Ureter (tissue), 1 donor: ENCODE measurements around the gene FNDC3B. TPM values are rescaled to one million over a fixed set of nuclear protein-coding genes. Genes with fewer than 3 reads are reported as not detected.
A peak's percentile ranks its signal among the peaks of the same experiment; 100 is the strongest.

ENCODE experiments used
- DNase-seq: peaks from one replicate; pipeline ENCODE4 v3.0.0-alpha.2; 2020; ENCODE audit warnings: low spot score
- total RNA-seq: library from RNA; stranded (reverse); gene quantifications from one replicate; pipeline ENCODE4 v1.2.4, GENCODE V29; 2023
- donor health status: DM: yes; HTN: yes; CAD: no.

FNDC3B gene
- total RNA-seq, 1 donor from 2014 or later, result 191 TPM

DNA sequence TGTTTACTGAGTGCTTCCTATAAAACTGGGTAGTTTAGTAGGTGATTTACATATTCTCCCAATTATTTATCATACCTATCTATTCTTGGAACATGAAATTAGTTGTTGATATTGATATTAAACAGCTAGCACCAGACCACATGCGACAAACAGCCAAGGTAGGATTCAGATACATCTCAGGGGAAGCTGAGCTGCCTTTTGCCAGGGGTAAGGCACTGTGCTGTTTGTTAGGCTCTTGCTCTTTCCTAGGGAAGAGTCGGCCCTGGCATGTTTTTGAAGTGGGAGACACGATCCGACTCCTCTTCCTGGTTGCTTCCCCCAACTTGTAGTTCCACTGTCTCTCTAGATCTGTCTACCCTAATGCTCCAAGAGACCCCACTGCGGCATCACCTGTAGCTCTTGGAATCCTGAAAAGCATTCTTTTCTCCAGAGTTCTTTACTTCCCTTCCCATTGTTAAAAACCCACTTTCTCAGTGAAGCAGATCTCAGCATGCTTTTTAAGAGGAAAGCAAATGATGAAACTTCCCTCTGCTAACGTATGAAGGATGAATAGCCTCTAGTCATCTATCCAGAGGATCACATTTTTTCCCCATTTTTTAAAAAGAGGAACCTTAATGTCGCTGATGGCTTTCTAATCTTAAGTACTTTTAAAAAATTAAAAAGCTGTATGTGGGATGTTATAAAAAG is 270.5 kb downstream of the FNDC3B start:
- no peak for DNase-seq

DNA sequence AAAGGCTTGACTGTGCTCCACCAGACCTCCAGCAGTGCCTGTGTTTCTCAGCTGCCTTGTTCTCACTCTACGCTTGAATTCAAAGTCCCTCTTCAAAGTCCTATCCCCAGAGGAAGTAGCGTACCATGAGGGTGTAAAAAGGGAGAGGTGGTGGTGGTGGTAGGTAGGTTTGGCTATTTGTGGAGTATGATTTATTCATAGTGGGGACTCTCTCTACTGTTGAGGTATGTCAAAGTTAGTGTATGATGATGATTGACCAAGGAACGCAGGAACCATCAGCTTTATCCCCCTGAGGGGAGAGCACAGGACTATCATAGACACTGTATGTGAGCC is 271.0 kb downstream of the FNDC3B start:
- no peak for DNase-seq

DNA sequence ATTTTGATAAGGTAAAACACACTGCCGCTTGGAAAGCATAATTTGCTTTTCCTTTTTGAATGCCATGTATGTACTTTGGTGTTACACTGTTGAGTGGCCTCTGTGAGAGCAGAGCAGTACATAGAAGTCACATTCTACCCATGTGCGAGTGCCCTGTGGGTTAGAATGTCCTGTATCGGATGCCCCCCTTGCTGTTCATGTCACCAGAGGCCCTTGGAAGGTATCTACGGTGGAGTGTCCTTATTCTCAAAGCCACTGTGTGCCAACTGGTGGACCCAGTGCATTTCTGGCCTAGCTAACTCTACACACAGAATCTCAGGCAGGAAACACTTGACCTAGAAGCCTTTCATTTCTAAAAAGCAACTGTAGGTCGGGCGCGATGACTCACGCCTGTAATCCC is 271.8 kb downstream of the FNDC3B start:
- no peak for DNase-seq

DNA sequence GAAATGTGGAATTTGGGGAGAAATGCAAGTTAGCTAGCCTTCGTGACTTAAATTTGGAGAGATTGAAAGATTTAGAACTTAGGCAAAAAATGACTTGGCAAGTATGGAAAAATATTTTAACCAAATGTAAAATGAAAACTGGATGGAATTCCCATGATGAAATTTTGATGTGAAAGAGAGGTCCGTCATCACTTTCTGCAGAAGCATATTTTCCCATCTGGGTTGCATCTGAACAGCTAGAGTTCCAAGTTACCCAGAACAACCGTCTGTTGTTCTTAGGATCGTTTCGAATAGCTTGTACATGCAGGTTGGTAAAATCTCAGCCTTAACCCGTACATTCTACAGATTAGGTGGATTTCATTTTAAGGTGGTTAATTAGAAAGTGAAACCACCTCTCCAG is 272.6 kb downstream of the FNDC3B start:
- no peak for DNase-seq

DNA sequence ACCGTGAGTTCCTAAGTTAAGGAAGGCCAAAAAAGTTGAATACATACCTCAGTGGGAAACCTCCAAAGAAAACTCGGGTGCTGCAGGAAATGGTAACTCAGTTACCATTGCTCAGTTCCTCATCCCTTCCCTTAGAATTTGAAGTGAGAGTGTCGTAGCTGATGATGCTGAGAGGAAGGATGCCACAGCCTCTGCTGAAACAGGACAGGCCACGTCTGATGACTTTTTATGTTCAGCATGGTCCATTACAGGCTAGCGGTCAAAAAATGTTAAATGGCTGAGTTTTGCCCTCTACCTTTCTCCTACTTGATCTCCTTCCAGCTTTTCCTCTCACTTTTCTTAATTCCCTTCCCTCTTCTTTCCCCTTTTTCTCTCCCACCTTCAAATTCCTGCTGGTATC is 273.3 kb downstream of the FNDC3B start:
- DNase-seq, result no peak

DNA sequence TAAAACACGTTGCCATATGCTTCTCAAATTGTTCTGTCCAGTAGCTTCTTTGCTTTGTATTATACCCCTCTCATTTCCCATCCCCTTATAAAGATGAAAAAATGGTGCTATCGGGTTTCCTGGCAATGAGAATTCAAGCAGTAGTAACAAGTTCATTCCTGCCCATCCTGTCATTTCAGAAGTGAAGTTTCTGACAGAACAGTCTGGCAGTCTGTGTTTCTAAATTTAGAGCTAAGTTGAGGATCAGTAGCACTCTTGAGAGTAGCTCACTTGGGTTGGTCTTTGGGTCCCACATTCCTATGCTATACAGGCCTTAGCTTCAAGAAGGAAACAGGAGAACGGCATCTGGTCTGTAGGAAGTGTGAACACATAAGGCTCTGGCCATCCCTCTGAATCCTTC is 274.3 kb downstream of the FNDC3B start:
- DNase-seq, result no peak

DNA sequence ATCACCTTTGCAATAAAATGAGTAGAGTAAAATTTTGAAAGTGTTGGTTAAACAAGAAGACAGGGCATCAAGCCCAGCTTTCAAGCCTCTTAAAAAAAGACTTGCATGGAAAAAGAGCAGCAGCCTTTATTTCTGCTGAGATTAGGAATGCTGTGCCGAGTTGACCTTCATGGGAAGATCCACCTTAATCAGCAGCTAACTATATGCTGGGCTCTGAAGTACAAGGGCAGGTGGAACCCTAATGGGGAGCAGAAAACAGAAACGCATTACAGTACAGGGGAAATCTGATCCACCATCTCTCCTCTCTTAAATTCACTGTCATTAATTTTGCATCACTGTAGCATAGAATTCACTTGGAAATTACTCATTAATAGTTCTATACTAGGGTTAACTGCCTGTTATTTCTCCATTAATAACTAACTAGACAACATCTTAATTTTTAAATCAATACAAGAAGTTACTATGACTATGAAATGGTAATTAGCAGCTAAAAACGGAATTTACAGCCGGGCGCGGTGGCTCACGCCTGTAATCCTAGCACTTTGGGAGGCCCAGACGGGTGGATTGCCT is 275.3 kb downstream of the FNDC3B start:
- DNase-seq, result no peak

DNA sequence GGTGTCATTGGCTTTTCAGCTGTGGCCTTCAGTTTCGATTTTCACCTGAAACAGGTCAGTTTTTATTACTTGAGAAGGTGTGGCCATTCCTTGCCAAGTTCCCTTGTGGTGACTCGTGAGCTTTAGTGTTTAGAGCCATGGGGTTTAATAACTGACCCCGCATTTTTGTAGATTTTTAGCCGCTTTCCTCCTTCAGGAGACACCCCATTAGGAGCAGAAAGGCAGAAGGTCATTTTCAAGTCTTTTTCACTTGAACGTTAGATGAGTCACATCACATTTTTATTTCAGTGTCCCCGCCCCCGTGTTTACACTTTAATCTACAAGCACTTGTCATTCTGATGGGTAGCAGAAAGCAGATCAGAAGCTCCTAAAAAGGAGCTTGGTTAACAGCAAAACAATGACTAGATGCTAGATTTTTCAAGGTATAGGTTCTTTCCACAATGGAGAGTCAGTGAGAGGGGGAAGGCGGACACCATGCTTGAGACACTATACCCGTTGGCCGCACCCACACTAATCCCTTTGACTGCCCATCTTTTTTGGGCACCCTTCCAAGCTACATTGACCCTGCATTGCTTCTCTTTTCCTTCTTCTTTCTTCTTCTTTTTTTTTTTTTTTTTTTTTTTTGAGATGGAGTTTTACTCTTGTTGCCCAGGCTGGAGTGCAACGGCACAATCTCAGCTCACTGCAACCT is 276.2 kb downstream of the FNDC3B start:
- DNase-seq, result no peak

DNA sequence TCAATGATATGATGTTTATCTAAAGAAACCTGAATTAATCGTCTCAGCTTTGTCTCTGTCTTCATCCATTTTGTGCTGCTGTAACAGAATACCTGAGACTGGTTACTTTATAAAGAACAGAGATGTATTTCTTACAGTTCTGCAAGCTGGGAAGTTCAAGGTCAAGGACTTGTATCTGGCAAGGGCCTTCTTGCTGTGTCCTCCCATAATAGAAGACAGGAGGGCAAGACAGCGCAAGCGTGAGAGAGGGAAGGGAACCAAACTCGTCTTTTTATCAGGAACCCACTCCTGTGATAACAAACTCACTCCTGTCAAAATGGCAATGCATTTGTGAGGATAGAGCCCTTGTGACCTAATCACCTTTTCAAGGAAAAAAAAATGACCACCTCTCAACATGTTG is 277.4 kb downstream of the FNDC3B start:
- no peak for DNase-seq

DNA sequence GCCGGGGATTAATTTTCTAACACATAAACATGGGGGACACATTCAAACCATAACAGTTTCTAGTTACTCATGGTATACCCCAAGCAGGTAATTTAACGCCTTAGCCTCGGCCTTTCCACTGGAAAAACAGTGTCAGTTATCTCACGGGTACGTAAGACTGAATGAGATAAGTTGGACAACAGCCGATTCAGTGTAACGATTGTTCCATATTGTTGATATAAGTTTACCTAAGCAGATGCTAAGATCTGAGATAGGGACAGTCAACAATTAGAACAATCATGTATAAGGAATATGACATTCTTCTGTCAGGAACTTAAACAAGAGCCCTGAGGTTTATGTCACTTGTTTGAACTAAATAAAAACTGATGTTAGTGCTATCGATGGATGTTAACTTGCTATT is 278.1 kb downstream of the FNDC3B start:
- DNase-seq, result no peak

DNA sequence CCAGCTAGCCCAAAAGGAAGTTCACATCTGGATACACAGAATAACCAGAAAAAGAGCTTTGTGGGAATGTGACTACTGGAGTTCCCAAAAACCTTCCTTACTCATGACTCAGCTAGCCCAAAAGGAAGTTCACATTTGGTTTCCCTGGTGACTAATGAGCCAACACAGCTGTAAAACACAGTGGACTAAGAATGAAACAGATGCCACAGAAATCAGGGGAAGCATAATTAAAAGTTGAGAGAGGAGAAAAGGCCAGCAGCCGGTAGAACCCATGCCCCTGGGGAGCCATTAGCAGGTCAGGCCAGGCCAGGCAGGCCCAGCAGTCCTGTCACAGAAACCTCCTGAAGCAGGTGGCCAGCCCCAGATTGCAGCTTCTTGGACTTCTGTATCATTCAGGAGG is 278.6 kb downstream of the FNDC3B start:
- DNase-seq, result no peak

DNA sequence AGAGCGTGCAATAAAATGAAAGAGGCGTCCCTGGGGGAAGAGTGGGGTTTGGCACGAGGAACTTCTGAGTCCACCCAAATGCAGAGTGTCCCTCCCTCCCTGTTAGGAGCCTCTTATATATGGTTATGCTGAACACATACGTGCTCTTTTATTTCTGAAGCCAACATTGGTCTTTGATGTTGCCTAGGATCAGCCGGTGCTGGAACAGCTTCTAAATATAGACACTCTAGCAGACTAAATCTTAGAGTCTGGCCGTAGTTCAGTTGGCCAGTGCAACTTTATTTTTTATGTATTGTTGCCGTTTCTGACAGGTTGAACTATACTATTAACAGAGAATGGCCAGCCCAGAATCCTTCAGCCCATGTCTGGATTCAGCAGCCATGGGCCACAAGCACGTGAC is 280.2 kb downstream of the FNDC3B start:
- no peak for DNase-seq

DNA sequence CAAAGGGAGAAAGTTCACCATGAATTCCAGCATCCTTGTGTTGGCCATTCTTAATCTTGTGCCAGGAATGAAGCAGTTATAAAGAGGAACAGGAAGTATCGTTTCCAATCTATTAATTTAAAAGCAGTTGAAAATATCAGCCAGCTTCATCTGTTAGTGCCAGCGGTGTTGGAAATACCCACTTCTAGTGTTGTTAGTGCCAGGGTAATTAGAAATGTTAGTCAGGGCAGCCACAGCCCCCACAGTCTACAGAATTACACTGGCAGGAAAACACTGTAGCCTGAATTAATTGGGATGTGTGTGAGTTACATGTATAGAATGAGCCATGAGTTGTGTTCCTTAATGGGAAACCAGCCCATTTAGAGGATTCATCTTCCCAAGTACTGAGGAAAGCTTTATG is 281.1 kb downstream of the FNDC3B start:
- no peak for DNase-seq

DNA sequence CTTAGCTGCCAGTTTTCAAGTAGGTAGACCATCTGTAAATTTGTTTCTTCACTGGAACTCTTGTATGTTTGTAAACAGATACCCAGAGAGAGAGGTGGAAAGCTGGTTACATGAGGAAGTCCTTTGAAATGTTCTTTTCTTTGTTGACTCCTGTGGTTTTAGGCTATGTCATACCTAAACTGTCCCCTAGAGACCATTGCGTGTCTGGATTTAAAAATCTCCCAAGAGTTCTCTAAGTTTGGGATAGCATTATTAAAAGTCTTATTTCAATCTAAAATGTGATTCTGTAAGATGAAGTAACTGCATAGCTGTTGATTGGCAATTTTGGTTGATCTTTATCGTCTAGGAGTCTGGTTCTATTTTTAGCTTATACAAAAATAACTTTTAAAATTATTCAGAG is 281.7 kb downstream of the FNDC3B start:
- no peak for DNase-seq

DNA sequence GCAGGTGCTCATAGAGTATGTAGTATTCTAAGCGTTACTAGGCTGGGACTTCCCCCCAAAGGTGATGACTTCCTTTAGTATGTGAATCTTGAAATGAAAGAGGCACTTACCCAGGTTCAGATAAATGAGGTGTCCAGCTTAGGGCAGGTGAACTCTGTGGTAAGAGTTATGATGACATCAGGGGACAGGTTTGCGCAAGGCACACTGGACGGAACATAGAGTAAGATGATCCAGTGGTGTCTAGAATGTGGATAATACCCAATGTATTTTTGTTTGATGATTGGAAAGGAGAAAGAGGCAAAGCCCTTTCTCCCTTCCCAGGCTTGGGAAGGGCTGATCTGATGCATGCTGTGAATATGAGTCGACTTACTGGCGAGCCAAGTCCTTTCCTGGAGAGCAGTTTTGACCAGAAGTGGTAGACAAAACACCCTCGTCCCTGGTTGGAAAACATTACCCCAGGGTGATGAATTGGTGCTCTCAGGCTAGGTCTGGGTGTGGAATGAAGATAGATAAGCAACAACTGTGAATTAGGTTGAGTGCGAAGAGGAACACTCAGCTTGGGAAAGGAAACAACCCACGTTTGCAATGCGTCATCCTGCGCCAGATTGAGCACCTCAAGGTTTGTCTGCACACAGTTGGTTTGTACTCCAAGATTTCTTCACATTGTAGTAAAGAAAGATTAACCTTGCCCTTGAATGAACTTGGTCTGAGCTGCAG is 284.7 kb downstream of the FNDC3B start:
- DNase-seq, result no peak

DNA sequence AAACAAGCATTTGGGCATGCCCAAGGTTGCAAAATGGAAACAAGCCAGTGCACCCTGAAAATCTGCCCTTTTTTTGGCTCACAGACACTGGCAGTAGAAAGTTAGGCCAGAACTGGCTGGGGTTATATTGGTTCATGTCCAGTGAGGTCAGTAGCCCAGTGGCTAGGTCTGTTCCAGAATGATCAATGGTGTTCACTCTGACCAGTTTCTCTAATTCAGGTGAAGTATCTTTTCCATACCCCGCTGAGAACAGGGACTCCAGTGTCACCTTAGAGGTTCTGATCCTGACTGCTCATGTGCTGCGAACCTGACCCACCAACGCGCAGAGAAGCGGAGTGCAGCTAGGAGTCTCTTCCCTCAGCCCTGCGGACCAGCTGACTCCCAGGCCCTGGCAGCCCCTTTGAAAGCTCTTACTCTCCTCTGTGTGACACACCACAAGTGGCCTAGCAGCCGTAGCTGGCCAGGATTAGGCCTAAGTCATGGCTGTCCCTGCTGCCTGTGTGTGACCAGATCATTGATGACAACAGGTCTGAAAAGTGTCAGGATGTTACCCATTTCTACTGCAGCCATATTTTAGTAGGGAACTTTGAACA is 285.3 kb downstream of the FNDC3B start:
- no peak for DNase-seq

DNA sequence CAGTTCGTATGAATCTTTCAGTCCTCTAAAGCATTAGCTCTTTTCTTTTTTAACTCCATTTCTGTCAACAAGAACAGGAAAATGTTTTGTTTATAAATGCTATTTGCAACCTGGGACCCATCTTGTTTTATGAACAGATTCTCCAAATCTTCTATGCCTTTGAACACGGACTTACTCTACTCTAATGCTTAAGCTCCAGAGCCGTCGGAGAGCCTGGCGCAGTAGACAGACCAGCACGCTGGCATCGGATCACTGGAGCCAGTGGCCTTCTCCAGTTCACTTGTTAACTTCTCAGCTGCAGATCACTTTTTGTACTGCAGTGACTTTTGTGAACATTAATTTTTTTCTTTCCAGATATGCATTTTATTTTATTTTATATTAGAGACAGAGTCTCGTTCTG is 286.1 kb downstream of the FNDC3B start:
- DNase-seq, result no peak

DNA sequence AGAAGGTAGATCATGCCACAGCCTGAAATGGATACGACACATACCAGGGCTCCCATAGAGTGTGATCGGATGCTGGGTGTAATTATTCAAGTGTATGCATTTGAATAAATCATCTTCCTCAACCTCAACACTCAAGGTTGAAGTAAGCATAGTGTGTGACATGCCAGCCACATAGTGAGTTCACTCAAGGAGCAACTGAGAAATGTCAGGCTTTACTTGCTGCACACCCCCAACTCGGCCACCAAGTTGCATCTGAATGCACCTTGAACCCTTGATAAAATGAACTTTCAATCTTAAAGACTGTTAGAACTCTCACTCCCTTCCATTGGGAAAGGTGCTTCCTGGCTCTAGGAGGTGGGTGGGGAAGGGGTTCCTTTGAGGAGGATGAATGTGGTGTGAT is 287.6 kb downstream of the FNDC3B start:
- no peak for DNase-seq

DNA sequence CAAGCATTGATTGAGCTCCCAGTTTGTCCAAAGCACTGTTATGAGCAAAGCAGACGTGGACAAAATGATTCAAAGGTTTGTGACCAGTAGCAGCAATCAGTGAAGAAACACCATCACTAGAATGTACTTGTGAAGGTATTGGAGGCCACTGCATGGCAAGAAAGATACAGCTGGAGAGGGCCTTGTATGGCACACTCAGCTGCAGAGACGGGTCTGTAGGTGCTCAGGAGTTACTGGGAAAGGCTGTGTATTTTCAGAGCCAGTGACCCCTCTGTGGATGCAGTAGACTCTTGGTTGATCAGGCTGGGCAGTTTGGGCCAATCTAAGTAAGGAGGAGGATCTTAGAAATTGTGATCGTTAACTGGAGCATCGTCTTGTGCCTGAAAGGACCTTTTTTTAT is 288.9 kb downstream of the FNDC3B start:
- DNase-seq, result no peak

DNA sequence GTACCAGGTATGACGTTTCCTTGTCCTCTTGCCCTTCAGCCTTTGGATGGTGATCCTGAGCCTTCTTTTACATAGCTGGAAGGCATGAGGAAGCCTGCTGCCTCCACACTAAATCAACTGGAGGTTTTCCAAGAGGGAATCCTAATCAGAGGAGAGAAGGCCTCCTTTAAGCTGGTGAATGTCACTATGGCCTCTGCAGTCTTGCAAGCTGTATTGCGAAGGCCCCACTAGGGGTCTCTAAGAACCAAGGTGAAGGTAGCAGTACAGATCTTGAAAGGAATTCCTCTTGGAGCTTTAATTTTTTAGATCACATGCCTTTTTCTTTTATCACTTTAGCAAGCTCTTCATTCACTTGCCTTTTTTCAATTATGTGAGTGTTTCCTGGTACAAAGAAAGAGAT is 289.7 kb downstream of the FNDC3B start:
- no peak for DNase-seq

DNA sequence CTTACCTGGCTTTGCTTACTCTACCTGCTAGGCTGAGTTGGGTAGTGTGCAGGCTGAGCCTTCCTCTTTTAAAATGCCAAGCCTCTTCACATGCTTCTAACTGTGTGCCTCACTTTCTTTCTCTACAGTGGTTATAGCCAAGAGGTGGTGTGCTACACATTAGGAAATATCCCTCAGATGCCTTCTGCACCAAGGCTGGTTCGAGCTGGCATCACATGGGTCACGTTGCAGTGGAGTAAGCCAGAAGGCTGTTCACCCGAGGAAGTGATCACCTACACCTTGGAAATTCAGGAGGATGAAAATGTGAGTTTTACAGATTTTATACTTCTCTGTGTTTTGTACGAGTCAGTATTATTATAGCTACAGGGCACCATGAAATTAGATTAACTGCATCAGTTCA is 291.0 kb downstream of the FNDC3B start:
- DNase-seq, result no peak

DNA sequence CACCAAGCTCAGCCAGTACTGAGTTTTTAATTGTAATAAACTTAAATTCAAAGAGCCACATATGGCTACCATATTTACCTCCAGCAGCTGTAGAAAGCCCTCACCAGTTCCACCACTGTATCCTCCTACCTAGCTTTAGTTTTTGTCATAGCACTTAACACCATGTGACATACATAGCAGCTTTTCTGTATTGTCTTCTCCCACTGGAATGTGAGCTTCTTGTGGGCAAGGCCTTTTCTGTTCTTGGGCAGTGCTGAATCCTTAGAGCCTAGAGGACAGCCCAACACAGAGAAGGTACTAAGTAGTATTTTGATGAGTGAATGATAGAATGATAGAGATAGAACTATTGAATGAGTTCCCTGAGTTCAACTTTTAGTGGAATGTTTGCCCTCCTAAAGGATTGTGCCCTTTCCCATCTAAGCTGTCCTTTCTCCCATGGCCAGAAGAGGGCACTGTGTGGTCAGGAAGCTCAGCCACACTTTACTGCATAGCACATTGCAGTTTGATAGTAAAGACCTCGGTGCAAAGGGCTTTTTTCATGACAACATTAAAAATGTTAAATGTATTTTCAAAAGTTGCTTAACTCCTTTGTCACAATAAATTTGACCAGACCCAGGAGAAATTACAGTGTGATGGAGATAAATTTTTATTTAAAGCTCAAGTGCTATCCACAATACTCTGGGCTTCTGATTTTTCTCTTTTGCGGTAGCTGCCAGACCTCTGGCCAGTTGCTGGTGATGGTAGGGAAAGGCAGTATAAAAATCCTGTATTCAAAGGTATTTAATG is 293.1 kb downstream of the FNDC3B start:
- DNase-seq, result peak; percentile 61
